HG02571 (cell line): Measurements from ENCODE around the gene RERE.
"Not testable (repeated sequence)": the region's sequence is repeated elsewhere in the genome, so short reads cannot be mapped to it uniquely, and the experiment has no call there.

Experiments used
- ATAC-seq: cut with Tn5 transposase; IDR thresholded peaks from one replicate; pipeline ENCODE4 v1.9.1; 2021; ENCODE audit warnings: mild to moderate bottlenecking, moderate library complexity; ENCODE audit not compliant: unreplicated experiment

Gene RERE

GRCh38 chr1:8525558-8526275, 291.7 kb downstream of the RERE start:
- peak; percentile 45 for ATAC-seq

- no peak for ATAC-seq
These were observed 292.3 kb downstream of the RERE start for GRCh38 chr1:8525216-8525557.

- no peak for ATAC-seq
These were observed 292.7 kb downstream of the RERE start for GRCh38 chr1:8524627-8525157.

GRCh38 chr1:8523666-8524206, 293.7 kb downstream of the RERE start:
- ATAC-seq, result no peak

GRCh38 chr1:8520483-8520966, 296.9 kb downstream of the RERE start:
- ATAC-seq, result no peak

- ATAC-seq, result no peak
These were observed 298.3 kb downstream of the RERE start for GRCh38 chr1:8519167-8519566.

- no peak for ATAC-seq
These were observed 299.0 kb downstream of the RERE start for GRCh38 chr1:8518490-8518801.

GRCh38 chr1:8517661-8518489, 299.6 kb downstream of the RERE start:
- ATAC-seq, result no peak

- no peak for ATAC-seq
These were observed 300.5 kb downstream of the RERE start for GRCh38 chr1:8516793-8517556.

GRCh38 chr1:8516278-8516777, 301.1 kb downstream of the RERE start:
- no peak for ATAC-seq

GRCh38 chr1:8512504-8512903, 304.9 kb downstream of the RERE start:
- ATAC-seq, result no peak

GRCh38 chr1:8510041-8510823, 307.2 kb downstream of the RERE start:
- ATAC-seq, result no peak

- ATAC-seq, result no peak
These were observed 307.9 kb downstream of the RERE start for GRCh38 chr1:8509579-8509978.

GRCh38 chr1:8506995-8507615, 310.3 kb downstream of the RERE start:
- ATAC-seq, result no peak

GRCh38 chr1:8506456-8506855, 311.0 kb downstream of the RERE start:
- no peak for ATAC-seq

- ATAC-seq, result no peak
These were observed 313.6 kb downstream of the RERE start for GRCh38 chr1:8503842-8504241.

GRCh38 chr1:8502949-8503348, 314.5 kb downstream of the RERE start:
- ATAC-seq, result not testable (repeated sequence)

GRCh38 chr1:8497210-8497819, 320.1 kb downstream of the RERE start:
- ATAC-seq, result no peak

GRCh38 chr1:8496473-8496872, 321.0 kb downstream of the RERE start:
- ATAC-seq, result no peak
